ENCODE measurements around the gene RBM39.

DNA sequence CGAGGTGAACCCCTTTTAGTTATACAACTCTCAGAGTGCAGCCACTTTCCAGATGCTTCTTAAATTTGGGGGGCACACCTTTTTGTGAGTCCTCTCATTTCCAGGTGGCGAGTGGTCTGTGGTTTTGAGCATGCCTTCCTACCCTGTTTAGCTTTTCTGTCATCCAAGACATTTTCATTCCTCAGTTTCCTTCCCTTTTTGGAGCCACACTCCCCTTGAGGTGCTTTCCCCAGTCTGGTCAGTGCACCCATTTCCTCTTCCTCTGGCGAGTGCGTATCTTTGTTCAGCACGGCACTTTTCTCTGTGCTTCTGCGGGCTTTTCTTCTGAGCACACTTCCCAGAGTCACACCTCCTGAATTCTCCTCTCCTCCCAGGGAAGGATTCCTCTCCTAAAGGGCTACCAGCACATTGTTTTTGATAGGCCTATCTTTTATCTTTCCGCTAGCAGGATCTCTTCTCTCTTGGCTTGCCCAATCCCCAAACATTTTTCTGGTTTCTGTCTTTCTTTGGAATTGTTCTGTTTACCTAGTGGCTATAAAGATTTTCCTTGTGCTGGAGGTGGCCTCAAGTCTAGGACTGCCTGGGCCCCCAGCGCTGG, 31.2 kb upstream of the RBM39 start:
- TF ChIP-seq, protein P1, sequence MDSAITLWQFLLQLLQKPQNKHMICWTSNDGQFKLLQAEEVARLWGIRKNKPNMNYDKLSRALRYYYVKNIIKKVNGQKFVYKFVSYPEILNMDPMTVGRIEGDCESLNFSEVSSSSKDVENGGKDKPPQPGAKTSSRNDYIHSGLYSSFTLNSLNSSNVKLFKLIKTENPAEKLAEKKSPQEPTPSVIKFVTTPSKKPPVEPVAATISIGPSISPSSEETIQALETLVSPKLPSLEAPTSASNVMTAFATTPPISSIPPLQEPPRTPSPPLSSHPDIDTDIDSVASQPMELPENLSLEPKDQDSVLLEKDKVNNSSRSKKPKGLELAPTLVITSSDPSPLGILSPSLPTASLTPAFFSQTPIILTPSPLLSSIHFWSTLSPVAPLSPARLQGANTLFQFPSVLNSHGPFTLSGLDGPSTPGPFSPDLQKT (CRISPR knock-in tag; IDR thresholded peaks at IDR 0.05; ENCODE audit: borderline replicate concordance), result no peak
- TF ChIP-seq POLR2A (IDR thresholded peaks at IDR 0.05; ENCODE audit: insufficient read depth in 1 of 2, low read depth in 2 of 2, low read length in 2 of 2) (no peak), ETS1 (CRISPR knock-in tag; IDR thresholded peaks at IDR 0.05) (no peak), E2F5 (CRISPR knock-in tag; conservative IDR thresholded peaks at IDR 0.05) (no peak), NR1H2 (CRISPR knock-in tag; IDR thresholded peaks at IDR 0.05; ENCODE audit: borderline replicate concordance, low read depth) (no peak), ERF (CRISPR knock-in tag; IDR thresholded peaks at IDR 0.05) (no peak), CTCF (CRISPR knock-in tag; IDR thresholded peaks at IDR 0.05) (no peak), ZNF282 (IDR thresholded peaks at IDR 0.05; ENCODE audit: partially characterized antibody) (no peak)
- TF ChIP-seq, protein P2, sequence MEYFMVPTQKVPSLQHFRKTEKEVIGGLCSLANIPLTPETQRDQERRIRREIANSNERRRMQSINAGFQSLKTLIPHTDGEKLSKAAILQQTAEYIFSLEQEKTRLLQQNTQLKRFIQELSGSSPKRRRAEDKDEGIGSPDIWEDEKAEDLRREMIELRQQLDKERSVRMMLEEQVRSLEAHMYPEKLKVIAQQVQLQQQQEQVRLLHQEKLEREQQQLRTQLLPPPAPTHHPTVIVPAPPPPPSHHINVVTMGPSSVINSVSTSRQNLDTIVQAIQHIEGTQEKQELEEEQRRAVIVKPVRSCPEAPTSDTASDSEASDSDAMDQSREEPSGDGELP (IDR thresholded peaks at IDR 0.05; ENCODE audit: borderline replicate concordance, low read depth), result no peak
